Gastroesophageal sphincter (tissue), 3 donors: ENCODE data around the gene FLOT1.

ENCODE experiments used
- CTCF ChIP-seq, 4 experiments: fragments of 200-600 bp in 2 of 4; fragments of 450-650 bp in 2 of 4; sonication (generic) in 1 of 4; IDR thresholded peaks; one replicate each; pipeline ENCODE4 v1.5.1; 2017 to 2019; ENCODE audit warnings: antibody characterized with exemption in 4 of 4, mild to moderate bottlenecking in 2 of 4, moderate library complexity in 2 of 4
- POLR2A ChIP-seq, 2 donors: fragments of 450-650 bp; IDR thresholded peaks; one replicate each; pipeline ENCODE4 v1.6.1; 2017; ENCODE audit warnings: antibody characterized with exemption in 2 of 2, mild to moderate bottlenecking in 2 of 2, moderate library complexity in 1 of 2
- POLR2AphosphoS5 ChIP-seq: sonication (generic); formaldehyde crosslinking; IDR thresholded peaks from one replicate; pipeline ENCODE4 v1.6.1; 2017; ENCODE audit warnings: antibody characterized with exemption

- peak; percentile 35 to 43 for TF ChIP-seq POLR2A (IDR thresholded peaks at IDR 0.05)
- no peak for TF ChIP-seq CTCF (IDR thresholded peaks at IDR 0.05)
- TF ChIP-seq POLR2AphosphoS5 = peak; percentile 97
Measured at GRCh38 chr6:30686908-30687658, 55.4 kb downstream of the FLOT1 start.
